ENCODE measurements around the gene LZTS2. TPM values are rescaled to one million over a fixed set of nuclear protein-coding genes. Genes with fewer than 3 reads are reported as not detected.

Gene LZTS2
- total RNA-seq, 5 donors from 2014 or later (not counting 1 experiment from before 2014, with no cell fraction given), result 16.4 to 39.5 (median 35.4) TPM

- H3K27me3 Mint-ChIP-seq, result no peaks in the 10 kb centered on the region
- Histone ChIP-seq H3K9me3 (no peaks in the 10 kb centered on the region), H3K27ac (ENCODE audit: low read length) (no peak overlapping the region), H3K27me3 (replicated peaks in 1 of 2; ENCODE audit: control insufficient read depth in 2 of 2, extremely low read depth in 1 of 2, insufficient read depth in 2 of 2, low read length in 1 of 2) (no peaks in the 10 kb centered on the region), H3K36me3 (ENCODE audit: control insufficient read depth in 2 of 2, extremely low read depth in 1 of 2, insufficient read depth in 1 of 2, low read length in 1 of 2) (peaks cover 0 to 15% of the 10 kb centered on the region in 2 donors), H3K4me3 (ENCODE audit: control insufficient read depth in 1 of 2, extremely low read depth in 1 of 2, low read length in 1 of 2) (no peak overlapping the region), H3K4me1 (ENCODE audit: control insufficient read depth in 1 of 2, extremely low read depth in 1 of 2, insufficient read depth in 2 of 2, low read length in 2 of 2) (peaks cover 0 to under 1% of the 10 kb centered on the region in 2 experiments)
- 96% methylated on average over 33 of the region's 33 CpGs for WGBS (ENCODE audit: insufficient coverage)
- CTCF ChIA-PET, result no interaction called here
- POLR2A ChIA-PET, result interaction anchor here in 1 of 2 donors (1.4 kb wide), 1 partner anchor 24 kb away, joined by 5 read pairs; the partner anchor contains the start of genes PDZD7 and SFXN3
- H3K9me3 Mint-ChIP-seq, result no peaks in the 10 kb centered on the region
- no peak overlapping the region for H3K27ac Mint-ChIP-seq
- peaks cover 6% of the 10 kb centered on the region for H3K36me3 Mint-ChIP-seq
- no peaks in the 10 kb centered on the region for H3K4me1 Mint-ChIP-seq
- ATAC-seq (replicated peaks in 1 of 4) (no peak), DNase-seq (no peak)
- no peak overlapping the region for H3K4me3 Mint-ChIP-seq
Observed at GRCh38 chr10:101006593-101007098, 7.0 kb downstream of the LZTS2 start.

DNA sequence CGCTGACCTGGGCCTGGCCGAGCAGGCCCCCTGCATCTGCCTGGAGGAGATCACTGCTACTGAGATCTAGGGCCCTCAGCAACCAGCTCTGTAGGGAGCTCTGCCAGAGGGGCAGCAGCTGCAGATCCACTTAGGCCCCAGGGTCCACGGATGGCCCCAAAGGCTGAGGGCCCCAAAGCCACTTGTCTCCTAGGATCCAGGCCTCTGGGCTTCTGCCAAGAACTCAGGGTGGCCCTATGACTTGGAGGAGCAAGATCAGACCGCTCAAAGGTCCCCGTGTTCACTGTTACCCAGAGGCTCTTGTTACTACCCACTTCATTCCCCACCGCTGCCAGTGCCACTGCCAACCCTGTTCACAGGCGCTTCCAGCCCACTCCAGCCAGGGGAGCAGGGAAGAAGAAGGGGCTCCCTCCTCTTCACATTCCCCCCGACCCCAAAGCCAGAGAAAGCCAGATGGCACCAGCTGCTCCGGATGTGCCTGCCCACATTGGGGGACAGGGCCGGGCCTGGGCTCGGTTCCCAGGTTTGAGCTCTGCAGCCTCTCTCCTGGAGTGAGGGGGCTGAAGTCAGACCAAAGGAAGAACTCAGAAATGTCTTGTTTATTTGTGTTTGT lies 7.6 kb downstream of the LZTS2 start:
- Mint-ChIP-seq H3K4me1 (no peaks in the 10 kb centered on the region), H3K27ac (no peak overlapping the region), H3K4me3 (no peak overlapping the region), H3K27me3 (no peaks in the 10 kb centered on the region), H3K36me3 (peaks cover 6% of the 10 kb centered on the region), H3K9me3 (no peaks in the 10 kb centered on the region)
- no peak overlapping the region for H3K27ac ChIP-seq (ENCODE audit: low read length)
- ChIA-PET CTCF (no interaction called here), POLR2A (interaction anchor here in 1 of 2 donors (1.4 kb wide), 1 partner anchor 23 kb away, joined by 5 read pairs; the partner anchor contains the start of genes PDZD7 and SFXN3)
- no peaks in the 10 kb centered on the region for H3K27me3 ChIP-seq (replicated peaks in 1 of 2; ENCODE audit: control insufficient read depth in 2 of 2, extremely low read depth in 1 of 2, insufficient read depth in 2 of 2, low read length in 1 of 2)
- DNase-seq (no peak), ATAC-seq (replicated peaks in 1 of 4) (no peak)
- H3K9me3 ChIP-seq, result no peaks in the 10 kb centered on the region
- 89% methylated on average over 7 of the region's 11 CpGs for WGBS (ENCODE audit: insufficient coverage)
- H3K4me3 ChIP-seq (ENCODE audit: control insufficient read depth in 1 of 2, extremely low read depth in 1 of 2, low read length in 1 of 2), result no peak overlapping the region
- H3K4me1 ChIP-seq (ENCODE audit: control insufficient read depth in 1 of 2, extremely low read depth in 1 of 2, insufficient read depth in 2 of 2, low read length in 2 of 2), result no peaks in the 10 kb centered on the region
- H3K36me3 ChIP-seq (ENCODE audit: control insufficient read depth in 2 of 2, extremely low read depth in 1 of 2, insufficient read depth in 1 of 2, low read length in 1 of 2), result peaks cover 0 to 15% of the 10 kb centered on the region in 2 donors

DNA sequence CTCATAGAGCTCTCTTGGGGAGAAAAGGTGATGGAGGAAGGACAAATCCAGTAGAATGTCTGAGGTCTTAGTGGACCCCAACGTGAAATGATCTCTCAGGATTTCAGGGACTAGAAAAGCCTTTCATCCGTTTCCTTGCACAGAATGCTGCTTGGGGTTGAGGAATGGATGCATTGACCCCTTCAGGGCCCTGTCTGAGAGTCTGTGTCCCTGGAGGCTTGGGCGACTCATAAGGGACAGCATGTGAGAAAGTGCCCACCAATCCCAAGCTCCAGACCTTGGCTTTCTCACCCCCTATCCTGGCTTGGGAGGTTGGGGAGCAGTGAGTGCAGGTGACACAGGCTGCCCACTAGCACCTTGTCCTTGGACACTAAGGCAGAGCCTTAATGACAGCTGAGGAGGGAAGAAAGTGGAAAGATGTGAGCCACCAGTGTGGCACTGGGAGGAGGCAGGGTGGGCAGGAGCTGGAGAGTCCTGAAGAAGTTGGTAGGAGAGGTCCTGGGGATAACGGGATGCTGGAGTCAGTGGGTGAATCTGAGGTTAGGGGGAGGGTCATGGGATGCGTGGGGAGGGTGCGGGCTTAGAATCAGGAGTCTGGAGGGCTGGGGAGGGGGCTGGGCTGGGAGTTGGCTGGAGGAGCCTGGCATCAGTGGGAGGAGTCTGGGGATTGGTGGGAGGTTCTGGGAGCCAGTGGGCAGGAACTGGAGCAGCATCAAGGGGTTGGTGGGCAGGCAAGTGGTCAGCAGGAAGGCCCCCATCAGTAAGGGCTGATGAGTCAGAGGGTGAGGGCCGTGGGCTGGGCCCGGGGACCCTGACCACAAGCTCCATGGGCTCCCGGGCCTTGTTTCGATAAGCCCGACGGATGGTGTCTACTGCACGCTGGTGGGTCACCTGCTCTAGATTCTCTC lies 8.6 kb downstream of the LZTS2 start:
- DNase-seq (no peak), ATAC-seq (replicated peaks in 1 of 4) (no peak)
- H3K27ac ChIP-seq (ENCODE audit: low read length), result no peak overlapping the region
- H3K36me3 ChIP-seq (ENCODE audit: control insufficient read depth in 2 of 2, extremely low read depth in 1 of 2, insufficient read depth in 1 of 2, low read length in 1 of 2), result peaks cover 0 to 9% of the 10 kb centered on the region in 2 donors
- WGBS (ENCODE audit: insufficient coverage), result 78% methylated on average over 10 of the region's 13 CpGs
- H3K4me1 ChIP-seq (ENCODE audit: control insufficient read depth in 1 of 2, extremely low read depth in 1 of 2, insufficient read depth in 2 of 2, low read length in 2 of 2), result peaks cover 0 to 7% of the 10 kb centered on the region in 2 experiments
- no peak overlapping the region for H3K4me3 ChIP-seq (ENCODE audit: control insufficient read depth in 1 of 2, extremely low read depth in 1 of 2, low read length in 1 of 2)
- H3K4me1 Mint-ChIP-seq, result peaks cover 7% of the 10 kb centered on the region in 3 donors
- CTCF ChIA-PET, result interaction anchor here in 1 of 2 donors (0.6 kb wide), 1 partner anchor 16 kb away, joined by 3 read pairs; no protein-coding TSS in a partner anchor
- no peaks in the 10 kb centered on the region for H3K9me3 Mint-ChIP-seq
- no peak overlapping the region for H3K27ac Mint-ChIP-seq
- POLR2A ChIA-PET, result no interaction called here
- no peaks in the 10 kb centered on the region for H3K27me3 ChIP-seq (replicated peaks in 1 of 2; ENCODE audit: control insufficient read depth in 2 of 2, extremely low read depth in 1 of 2, insufficient read depth in 2 of 2, low read length in 1 of 2)
- peaks cover 6% of the 10 kb centered on the region for H3K36me3 Mint-ChIP-seq
- H3K4me3 Mint-ChIP-seq, result no peak overlapping the region
- H3K27me3 Mint-ChIP-seq, result no peaks in the 10 kb centered on the region
- no peaks in the 10 kb centered on the region for H3K9me3 ChIP-seq

DNA sequence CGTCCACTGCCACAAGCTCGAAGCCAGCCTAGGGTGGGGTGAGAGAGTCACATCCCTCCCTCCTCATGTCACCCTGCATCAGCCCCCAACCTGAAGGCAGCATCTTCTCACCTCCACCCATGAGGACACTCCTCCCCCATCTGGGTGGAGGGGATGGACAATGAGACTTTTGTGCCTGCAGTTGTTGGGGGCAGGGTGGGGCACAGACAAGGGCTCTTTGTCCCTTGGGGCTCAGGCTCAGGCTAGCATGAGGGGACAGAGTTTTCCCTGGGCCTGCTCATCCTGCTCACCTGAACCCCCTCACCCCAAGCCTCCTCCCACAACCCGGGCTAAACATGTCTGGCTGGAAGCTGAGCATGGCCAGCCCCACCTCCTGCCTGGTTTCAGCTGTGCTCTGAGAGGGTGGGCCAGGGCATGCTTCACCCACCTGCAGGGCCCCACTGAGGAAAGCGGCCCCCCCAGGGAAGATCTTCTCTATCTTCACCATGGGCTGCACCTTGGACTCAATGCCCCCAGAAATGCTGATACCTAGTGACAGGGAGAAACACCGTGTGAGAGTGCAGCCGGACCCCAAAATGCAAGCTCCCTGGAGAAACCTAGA lies 9.3 kb downstream of the LZTS2 start:
- DNase-seq (no peak), ATAC-seq (replicated peaks in 1 of 4) (no peak)
- Mint-ChIP-seq H3K27ac (no peak overlapping the region), H3K36me3 (peaks cover 6% of the 10 kb centered on the region), H3K4me3 (no peak overlapping the region), H3K4me1 (peaks cover 10 to 11% (median 11%) of the 10 kb centered on the region in 3 donors), H3K9me3 (no peaks in the 10 kb centered on the region), H3K27me3 (no peaks in the 10 kb centered on the region)
- Histone ChIP-seq H3K4me3 (ENCODE audit: control insufficient read depth in 1 of 2, extremely low read depth in 1 of 2, low read length in 1 of 2) (no peak overlapping the region), H3K4me1 (ENCODE audit: control insufficient read depth in 1 of 2, extremely low read depth in 1 of 2, insufficient read depth in 2 of 2, low read length in 2 of 2) (peaks cover 0 to 11% of the 10 kb centered on the region in 2 experiments), H3K27ac (ENCODE audit: low read length) (no peak overlapping the region), H3K36me3 (ENCODE audit: control insufficient read depth in 2 of 2, extremely low read depth in 1 of 2, insufficient read depth in 1 of 2, low read length in 1 of 2) (peaks cover 0 to 3% of the 10 kb centered on the region in 2 donors), H3K27me3 (replicated peaks in 1 of 2; ENCODE audit: control insufficient read depth in 2 of 2, extremely low read depth in 1 of 2, insufficient read depth in 2 of 2, low read length in 1 of 2) (no peaks in the 10 kb centered on the region), H3K9me3 (no peaks in the 10 kb centered on the region)
- whole genome bisulfite sequencing (ENCODE audit: insufficient coverage), result 0% methylated on average over 1 of the region's 6 CpGs
- POLR2A ChIA-PET, result no interaction called here
- CTCF ChIA-PET, result no interaction called here

GRCh38 chr10:101010329-101010728 lies 10.7 kb downstream of the LZTS2 start:
- DNase-seq, result no peak
- H3K27me3 Mint-ChIP-seq, result peaks cover 3 to 9% of the 10 kb centered on the region in 2 donors
- H3K27me3 ChIP-seq (replicated peaks in 1 of 2; ENCODE audit: control insufficient read depth in 2 of 2, extremely low read depth in 1 of 2, insufficient read depth in 2 of 2, low read length in 1 of 2), result peaks cover 0 to 12% of the 10 kb centered on the region in 2 experiments
- ChIA-PET POLR2A (no interaction called here), CTCF (no interaction called here)
- H3K27ac ChIP-seq (ENCODE audit: low read length), result no peak overlapping the region
- no peaks in the 10 kb centered on the region for H3K9me3 Mint-ChIP-seq
- peaks cover 0 to 3% of the 10 kb centered on the region in 2 donors for H3K36me3 ChIP-seq (ENCODE audit: control insufficient read depth in 2 of 2, extremely low read depth in 1 of 2, insufficient read depth in 1 of 2, low read length in 1 of 2)
- no peak overlapping the region for H3K4me3 Mint-ChIP-seq
- WGBS (ENCODE audit: insufficient coverage), result 94% methylated on average over 16 of the region's 22 CpGs
- H3K4me1 ChIP-seq (ENCODE audit: control insufficient read depth in 1 of 2, extremely low read depth in 1 of 2, insufficient read depth in 2 of 2, low read length in 2 of 2), result peaks cover 0 to 18% of the 10 kb centered on the region in 2 experiments
- peaks cover 3% of the 10 kb centered on the region for H3K36me3 Mint-ChIP-seq
- H3K4me3 ChIP-seq (ENCODE audit: control insufficient read depth in 1 of 2, extremely low read depth in 1 of 2, low read length in 1 of 2), result no peak overlapping the region
- ATAC-seq (replicated peaks in 1 of 4), result no peak
- no peaks in the 10 kb centered on the region for H3K9me3 ChIP-seq
- H3K27ac Mint-ChIP-seq, result no peak overlapping the region
- H3K4me1 Mint-ChIP-seq, result peaks cover 10 to 19% (median 14%) of the 10 kb centered on the region in 3 donors

Data from T-cell (primary cell).